Measurements from ENCODE around the gene RHOBTB1.
A peak's percentile ranks its signal among the peaks of the same experiment; 100 is the strongest.

Gene RHOBTB1

DNA sequence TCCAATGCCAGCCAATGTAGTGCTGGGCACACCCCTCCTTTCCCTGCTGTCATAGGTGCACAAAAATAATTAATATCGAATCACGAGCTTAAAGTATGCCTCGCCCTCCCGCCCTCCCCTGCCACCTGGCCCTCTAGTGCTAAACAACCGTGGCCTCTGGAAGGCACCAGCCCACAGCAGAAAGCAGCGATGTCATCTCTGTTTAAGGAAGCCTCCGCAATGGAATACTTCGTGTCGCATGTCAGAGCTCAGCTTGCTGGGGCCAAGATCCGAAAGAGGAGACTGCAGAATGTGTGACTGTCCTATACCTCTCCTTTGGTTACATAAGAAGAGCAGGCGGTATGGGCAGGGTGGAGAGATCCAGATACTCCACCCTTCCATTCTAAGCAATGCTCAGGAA, 71.5 kb downstream of the RHOBTB1 start:
- no peak overlapping the region for H3K27ac ChIP-seq (ENCODE audit: extremely low read depth, low read depth, low read length)
- TF ChIP-seq ZNF776 (tag by site-specific recombination; IDR thresholded peaks at IDR 0.05; ENCODE audit: borderline replicate concordance) (no peak), ATF2 (tag by site-specific recombination; IDR thresholded peaks at IDR 0.05; ENCODE audit: low read depth) (no peak), ZNF558 (tag by site-specific recombination; IDR thresholded peaks at IDR 0.05) (no peak), KLF10 (tag by site-specific recombination; IDR thresholded peaks at IDR 0.05) (no peak), ZNF560 (tag by site-specific recombination; IDR thresholded peaks at IDR 0.05; ENCODE audit: borderline replicate concordance) (no peak), ZNF473 (tag by site-specific recombination; IDR thresholded peaks at IDR 0.05) (no peak), ZFP69B (tag by site-specific recombination; IDR thresholded peaks at IDR 0.05) (no peak), ZBTB7A (tag by site-specific recombination; IDR thresholded peaks at IDR 0.05; ENCODE audit: low read depth) (no peak), ZNF140 (tag by site-specific recombination; IDR thresholded peaks at IDR 0.05) (no peak), ZNF169 (tag by site-specific recombination; IDR thresholded peaks at IDR 0.05) (no peak), SP2 (tag by site-specific recombination; IDR thresholded peaks at IDR 0.05) (no peak), ZNF600 (tag by site-specific recombination; IDR thresholded peaks at IDR 0.05) (no peak), ZNF114 (tag by site-specific recombination; IDR thresholded peaks at IDR 0.05) (no peak), ZBTB20 (tag by site-specific recombination; IDR thresholded peaks at IDR 0.05) (no peak)
- POLR2A ChIA-PET: no interaction called here
- no peaks in the 10 kb centered on the region for H3K36me3 ChIP-seq (ENCODE audit: control insufficient read depth in 2 of 2, insufficient read depth in 1 of 2, low read length in 2 of 2)
- no peak overlapping the region for H3K4me3 ChIP-seq (ENCODE audit: low read depth, low read length)
- H3K4me1 ChIP-seq (ENCODE audit: control insufficient read depth, insufficient read depth, low read length): no peaks in the 10 kb centered on the region
- CTCF ChIA-PET: no interaction called here
- H3K9me3 ChIP-seq (ENCODE audit: control insufficient read depth, insufficient read depth, low read depth, low read length): no peaks in the 10 kb centered on the region

DNA sequence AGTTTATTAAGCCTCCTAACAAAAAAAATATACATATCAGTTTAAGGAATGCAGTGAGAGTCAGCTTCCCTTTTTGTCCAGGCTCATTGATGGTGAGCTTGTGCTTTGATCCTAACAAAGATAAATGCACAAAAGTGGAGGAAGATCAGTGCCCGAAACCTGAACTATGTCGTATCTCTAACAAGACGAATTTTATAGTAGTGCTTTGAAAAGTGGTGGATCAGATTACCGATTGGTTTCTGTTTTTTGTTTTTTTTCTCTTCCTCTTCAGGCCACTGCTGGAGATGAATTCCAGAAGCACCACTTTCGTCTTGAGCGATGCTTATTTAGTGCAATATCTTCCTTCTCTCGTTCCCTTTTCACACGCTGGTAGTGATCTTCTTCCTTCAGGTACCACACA, 72.8 kb downstream of the RHOBTB1 start:
- Histone ChIP-seq H3K9me3 (ENCODE audit: control insufficient read depth, insufficient read depth, low read depth, low read length) (no peaks in the 10 kb centered on the region), H3K27ac (ENCODE audit: extremely low read depth, low read depth, low read length) (no peak overlapping the region), H3K36me3 (ENCODE audit: control insufficient read depth in 2 of 2, insufficient read depth in 1 of 2, low read length in 2 of 2) (no peaks in the 10 kb centered on the region), H3K4me1 (ENCODE audit: control insufficient read depth, insufficient read depth, low read length) (no peaks in the 10 kb centered on the region), H3K4me3 (ENCODE audit: low read depth, low read length) (no peak overlapping the region)
- ChIA-PET POLR2A (no interaction called here), CTCF (no interaction called here)
- peak; percentile 37; the same call in 1 of the 2 replicates for TF ChIP-seq PRDM1 (tag by site-specific recombination; IDR thresholded peaks at IDR 0.05)
- TF ChIP-seq FEZF1 (tag by site-specific recombination; IDR thresholded peaks at IDR 0.05): 0 out of 2 replicates have a peak, but pooled peaks have one; percentile 16
- TF ChIP-seq TCF7L2 (IDR thresholded peaks at IDR 0.05; ENCODE audit: borderline replicate concordance, low read depth, low read length): peak; percentile 56; the same call in 1 of the 2 replicates
- 0 out of 2 replicates have a peak, but pooled peaks have one; percentile 13 for TF ChIP-seq ZNF501 (tag by site-specific recombination; IDR thresholded peaks at IDR 0.05)
- no peak for TF ChIP-seq ZNF776 (tag by site-specific recombination; IDR thresholded peaks at IDR 0.05; ENCODE audit: borderline replicate concordance)
- no peak for TF ChIP-seq ZNF416 (tag by site-specific recombination; IDR thresholded peaks at IDR 0.05)
- no peak for TF ChIP-seq ZNF398 (tag by site-specific recombination; IDR thresholded peaks at IDR 0.05)
- TF ChIP-seq ZNF529 (tag by site-specific recombination; IDR thresholded peaks at IDR 0.05; ENCODE audit: insufficient replicate concordance): no peak
- no peak for TF ChIP-seq GFI1B (tag by site-specific recombination; IDR thresholded peaks at IDR 0.05)
- no peak for TF ChIP-seq GLI2 (tag by site-specific recombination; IDR thresholded peaks at IDR 0.05; ENCODE audit: borderline replicate concordance, low read depth)
- TF ChIP-seq ZNF747 (tag by site-specific recombination; IDR thresholded peaks at IDR 0.05): no peak
- no peak for TF ChIP-seq ZNF335 (tag by site-specific recombination; conservative IDR thresholded peaks at IDR 0.05)
- TF ChIP-seq ZNF23 (tag by site-specific recombination; IDR thresholded peaks at IDR 0.05; ENCODE audit: borderline replicate concordance): no peak
- TF ChIP-seq PRDM6 (tag by site-specific recombination; IDR thresholded peaks at IDR 0.05): peak; percentile 46
- TF ChIP-seq ZNF133 (tag by site-specific recombination; IDR thresholded peaks at IDR 0.05): no peak
- 0 out of 2 replicates have a peak, but pooled peaks have one; percentile 21 for TF ChIP-seq ZXDB (tag by site-specific recombination; IDR thresholded peaks at IDR 0.05)
- no peak for TF ChIP-seq ZNF140 (tag by site-specific recombination; IDR thresholded peaks at IDR 0.05)
- TF ChIP-seq AEBP2 (tag by site-specific recombination; IDR thresholded peaks at IDR 0.05; ENCODE audit: borderline replicate concordance): no peak

Measured in HEK293 (cell line).